Caki2 (cell line): ENCODE results near the gene RPUSD4. TPM values are rescaled to one million over a fixed set of nuclear protein-coding genes. Genes with fewer than 3 reads are reported as not detected.

Experiments used
- DNase-seq: peaks from one replicate; pipeline ENCODE4 v3.0.0-alpha.2; 2015; ENCODE audit warnings: low read depth
- in situ Hi-C: cut with HindIII; loops from 2 replicates; pipeline ENCODE4 v1.10.0; 2016; ENCODE audit warnings: low sequenced_read_pairs, low pct_unique_long_range_greater_than_20kb, mixed read lengths
- total RNA-seq: library from RNA; depleted of rRNA; stranded (reverse); fragments of >200 nt; shearing (Covaris generic); gene quantifications from 2 replicates; pipeline ENCODE4 v1.2.3, GENCODE V29; 2014; ENCODE audit warnings: low replicate concordance

RPUSD4 gene
- total RNA-seq, 1 experiment from 2014 or later = 9.2 TPM

DNA sequence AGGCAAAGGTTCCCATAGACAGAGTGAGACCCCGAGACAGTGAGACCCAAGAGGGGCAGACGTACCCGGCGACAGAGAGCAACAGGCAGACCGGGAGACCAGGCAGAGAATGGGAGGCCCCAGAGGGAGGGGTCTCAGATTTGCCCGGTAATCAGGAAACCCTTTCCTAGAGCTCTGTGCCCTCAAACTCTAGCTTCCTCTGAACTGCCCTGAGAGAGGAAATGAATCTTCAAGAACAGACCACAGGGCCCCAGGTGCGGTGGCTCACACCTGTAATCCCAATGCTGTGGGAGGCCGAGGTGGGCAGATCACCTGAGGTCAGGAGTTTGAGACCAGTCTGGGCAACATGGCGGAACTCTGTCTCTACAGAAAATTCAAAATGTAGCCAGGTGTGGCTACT is 47.7 kb downstream of the RPUSD4 start:
- in situ Hi-C loops = no loop called here
- no peak for DNase-seq

DNA sequence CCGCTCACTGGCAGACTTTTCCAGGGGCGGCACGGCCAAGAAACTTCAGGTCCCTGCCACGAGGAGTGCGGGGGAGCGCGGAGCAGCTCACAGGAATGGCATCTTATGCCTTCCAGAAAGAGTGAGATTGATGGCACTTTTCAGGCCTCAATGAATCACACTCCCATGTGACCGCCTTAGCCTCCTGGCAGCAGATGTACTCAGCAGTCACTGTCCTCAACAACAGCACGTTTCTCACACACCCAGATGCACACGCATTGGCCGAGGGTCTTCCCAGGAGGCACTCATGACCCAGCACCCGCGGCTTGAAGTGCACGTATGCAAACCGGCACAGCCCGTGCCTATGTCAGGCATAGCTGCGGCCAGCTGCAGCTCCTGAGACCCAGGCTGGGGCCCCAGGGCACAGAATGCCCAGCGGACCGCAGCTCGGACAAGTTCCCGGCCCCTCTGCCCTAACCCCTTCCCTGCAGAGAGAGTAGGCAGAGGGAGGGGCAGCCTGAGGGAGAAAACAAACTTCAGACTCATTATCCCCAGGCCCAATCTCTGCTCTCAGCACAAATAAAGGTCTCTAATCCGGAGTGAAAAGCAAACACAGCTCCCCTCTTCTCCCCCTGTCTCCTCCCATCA is 48.3 kb downstream of the RPUSD4 start:
- in situ Hi-C loops = no loop called here
- DNase-seq = peak; percentile 79

DNA sequence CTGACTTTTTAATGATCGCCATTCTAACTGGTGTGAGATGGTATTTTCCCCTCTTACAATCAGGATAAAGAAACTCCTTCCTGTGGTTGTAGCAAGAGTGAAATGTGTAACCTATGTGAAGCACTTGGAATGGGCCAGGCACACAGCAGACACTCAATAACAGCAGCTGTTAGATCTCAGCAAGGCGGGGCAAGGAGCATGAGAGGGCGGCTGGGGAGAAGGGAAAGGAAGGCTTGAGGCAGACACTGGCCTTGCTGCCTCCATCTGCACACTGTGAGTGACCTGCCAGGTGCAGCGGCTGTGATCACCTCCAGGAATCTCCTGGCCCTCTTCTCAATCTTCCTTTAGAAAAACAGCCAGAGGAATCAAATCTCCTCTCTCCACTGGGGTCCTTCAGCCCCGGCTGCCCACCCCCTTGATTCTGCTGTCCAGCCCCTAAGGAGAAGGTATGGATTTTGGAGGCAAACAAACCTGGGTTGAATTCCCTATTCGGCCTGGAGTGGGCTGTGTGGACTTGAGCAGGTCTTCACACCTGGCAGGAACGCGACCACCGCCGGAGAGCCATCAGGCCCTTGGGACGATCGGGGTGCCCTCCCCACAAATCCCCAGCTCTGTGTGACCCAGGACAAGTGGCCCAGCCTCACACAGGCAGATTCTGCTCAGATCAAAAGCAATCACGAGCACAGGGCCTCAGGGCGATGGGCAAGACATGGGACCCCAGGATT is 49.0 kb downstream of the RPUSD4 start:
- in situ Hi-C loops = no loop called here

DNA sequence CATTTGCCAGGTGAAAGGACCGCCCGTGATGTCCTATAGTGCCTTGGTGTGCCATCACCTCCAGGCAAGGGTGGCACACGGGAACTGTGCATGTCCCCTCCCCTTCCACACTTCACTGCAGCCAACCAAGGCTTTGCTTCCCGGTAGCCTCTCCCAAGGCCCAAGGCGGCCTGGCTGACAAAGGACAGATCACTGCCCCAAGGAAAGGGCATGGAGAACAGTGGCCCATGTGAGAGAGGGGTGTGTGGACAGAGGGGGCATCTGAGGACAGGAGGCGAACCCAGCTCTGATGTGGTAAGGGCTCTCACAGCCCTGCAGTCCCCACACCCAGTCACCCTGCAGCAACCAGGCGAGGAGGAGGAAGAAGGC is 50.4 kb downstream of the RPUSD4 start:
- in situ Hi-C loops = no loop called here
- no peak for DNase-seq

More for the DNA sequence above, 49.0 kb downstream of the RPUSD4 start:
- no peak for DNase-seq

DNA sequence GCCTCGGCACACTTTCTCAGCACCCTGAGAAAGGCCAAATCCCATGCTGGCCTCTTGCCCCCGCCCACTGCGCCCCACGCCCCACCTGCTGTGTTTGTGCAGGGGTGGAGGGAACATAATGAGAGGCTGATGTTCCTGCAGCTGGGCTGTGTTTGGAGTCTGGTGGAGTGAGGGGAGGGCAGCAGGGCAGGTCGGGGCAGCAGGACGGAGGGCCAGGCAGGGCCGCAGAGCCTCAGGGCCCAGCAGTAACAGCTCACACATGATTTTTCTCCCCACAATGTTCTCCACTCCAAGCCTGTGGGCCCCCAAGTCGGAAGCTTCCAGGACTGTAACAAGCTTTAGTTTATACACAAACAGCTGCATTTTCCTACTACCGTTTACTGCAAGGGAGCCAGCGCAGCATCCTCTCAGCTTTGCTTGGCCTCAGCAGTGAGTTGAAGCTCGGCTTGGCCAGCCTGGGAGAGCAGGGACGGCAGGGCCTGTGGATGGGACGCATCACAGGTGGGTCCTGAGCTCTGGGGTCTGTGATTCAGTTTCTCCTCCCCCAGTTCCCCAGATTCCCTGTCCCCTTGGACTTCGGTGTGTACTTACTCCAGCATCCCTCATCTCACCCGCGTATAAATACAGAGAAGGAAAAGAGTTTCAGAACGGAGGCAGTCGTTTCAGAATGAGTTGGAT is 51.0 kb downstream of the RPUSD4 start:
- in situ Hi-C loops = no loop called here
- no peak for DNase-seq

DNA sequence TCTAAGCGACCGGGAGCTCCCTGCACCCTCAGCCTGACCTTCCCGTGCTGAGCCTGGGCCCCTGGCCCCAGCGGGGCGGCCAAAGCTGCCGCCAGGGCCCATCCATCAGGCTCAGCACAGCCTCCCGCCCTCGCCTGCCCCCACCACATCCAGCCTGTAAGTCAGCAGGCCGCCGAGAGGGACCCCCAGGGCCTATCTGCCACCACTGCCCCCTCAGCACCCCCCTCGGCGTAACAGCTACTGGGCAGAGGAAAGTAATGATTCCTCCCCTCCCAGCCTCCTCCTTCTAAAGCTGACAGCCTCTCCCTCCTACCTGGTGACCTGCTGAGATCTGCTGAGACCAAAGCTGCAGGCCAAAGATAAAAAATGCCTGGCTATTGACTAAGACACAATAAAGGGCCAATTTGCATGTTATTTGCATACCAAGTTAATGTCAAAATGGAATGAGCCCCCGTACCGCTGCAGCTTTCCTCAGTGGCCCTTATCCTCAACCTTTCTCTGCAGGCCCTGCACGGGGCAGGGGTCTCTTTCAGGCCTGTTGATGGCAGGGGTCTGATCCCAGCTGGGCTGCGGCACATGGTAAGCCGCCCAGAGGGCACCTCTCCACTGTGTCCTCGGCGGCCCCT is 51.6 kb downstream of the RPUSD4 start:
- no peak for DNase-seq
- in situ Hi-C loops = no loop called here

DNA sequence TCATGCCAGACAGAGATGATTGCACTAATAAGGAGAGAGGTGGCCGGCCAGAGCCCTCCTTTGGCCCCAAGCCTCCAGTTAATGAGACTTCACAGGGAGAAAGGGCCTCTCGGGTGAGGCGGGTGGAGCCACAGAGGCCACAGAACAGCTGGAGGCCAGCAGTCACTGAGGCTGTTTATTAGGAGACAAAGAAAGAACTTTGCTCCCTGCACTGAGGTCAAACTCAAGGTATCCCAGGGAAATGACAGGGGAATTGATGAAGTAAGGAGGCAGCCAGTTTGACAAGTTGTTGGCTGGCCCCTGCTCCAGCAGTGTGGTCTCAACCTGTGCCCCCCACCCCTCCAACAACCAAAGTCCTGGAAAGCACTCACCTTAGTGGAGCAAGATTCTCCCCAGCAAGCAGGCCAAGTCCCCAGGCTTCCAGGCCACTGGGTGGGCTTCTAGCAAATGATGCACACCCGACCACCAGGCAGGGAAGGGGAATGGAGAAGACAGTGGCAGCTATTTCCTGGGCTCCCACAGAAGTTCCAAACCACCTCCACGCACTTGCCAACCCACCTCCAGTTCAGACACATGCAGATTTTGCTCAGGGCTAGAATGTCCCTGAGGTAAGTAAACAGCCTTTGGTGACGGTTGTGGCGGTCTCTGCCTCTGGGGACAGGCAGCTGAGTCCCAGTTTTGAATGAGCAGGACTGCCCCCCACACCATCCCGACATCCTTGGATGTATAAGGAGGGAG is 53.2 kb downstream of the RPUSD4 start:
- DNase-seq = no peak
- in situ Hi-C loops = no loop called here

DNA sequence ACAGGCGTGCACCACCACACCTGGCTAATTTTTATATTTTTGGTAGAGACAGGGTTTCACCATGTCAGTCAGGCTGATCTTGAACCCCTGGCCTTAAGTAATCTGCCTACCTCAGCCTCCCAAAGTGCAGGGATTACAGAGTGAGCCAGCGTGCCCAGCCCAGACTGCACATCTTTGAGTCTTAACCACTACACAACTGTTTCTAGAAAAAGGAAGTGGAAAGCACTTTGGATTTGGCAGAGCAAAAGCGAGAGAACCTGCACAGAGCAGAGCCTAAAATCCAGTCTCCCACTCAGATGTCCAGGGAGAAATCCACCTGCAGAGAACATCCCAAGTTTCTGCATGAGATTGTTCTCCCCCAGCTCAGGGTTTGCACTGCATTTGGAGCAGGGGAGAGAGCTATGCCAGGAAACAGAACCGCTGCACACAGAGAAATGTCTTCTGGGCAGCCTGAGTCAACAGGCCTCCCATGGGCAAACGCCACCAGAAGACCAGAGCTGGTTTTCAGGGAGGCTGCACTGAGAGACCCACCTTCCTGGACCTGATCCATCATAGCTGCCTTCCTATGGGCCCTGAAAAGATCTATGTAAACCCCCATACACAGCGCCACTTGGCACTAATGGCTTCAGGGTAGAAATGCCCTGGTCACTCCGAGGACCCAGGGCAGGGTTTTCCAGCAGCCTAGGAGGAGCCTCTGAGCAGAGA is 54.0 kb downstream of the RPUSD4 start:
- DNase-seq = no peak
- in situ Hi-C loops = no loop called here

DNA sequence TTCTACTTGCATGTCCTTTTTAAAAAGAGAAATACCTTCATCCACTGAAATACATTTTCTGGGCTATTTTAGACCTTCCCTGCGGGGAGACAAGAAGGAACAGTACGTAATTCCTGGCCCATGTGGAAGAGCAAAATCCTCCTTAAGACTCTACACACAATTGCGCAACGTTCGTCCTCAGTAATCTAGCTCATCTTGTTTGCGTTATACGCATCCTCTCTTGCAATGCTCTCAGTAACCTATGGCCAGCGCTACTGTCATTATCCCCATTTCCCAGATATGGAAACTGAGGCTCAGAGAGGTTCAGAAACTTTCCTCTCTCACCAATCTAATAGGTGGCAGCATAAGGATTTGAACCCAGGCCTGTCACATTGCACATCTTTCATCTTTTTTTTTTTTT is 54.6 kb downstream of the RPUSD4 start:
- in situ Hi-C loops = no loop called here
- DNase-seq = no peak

DNA sequence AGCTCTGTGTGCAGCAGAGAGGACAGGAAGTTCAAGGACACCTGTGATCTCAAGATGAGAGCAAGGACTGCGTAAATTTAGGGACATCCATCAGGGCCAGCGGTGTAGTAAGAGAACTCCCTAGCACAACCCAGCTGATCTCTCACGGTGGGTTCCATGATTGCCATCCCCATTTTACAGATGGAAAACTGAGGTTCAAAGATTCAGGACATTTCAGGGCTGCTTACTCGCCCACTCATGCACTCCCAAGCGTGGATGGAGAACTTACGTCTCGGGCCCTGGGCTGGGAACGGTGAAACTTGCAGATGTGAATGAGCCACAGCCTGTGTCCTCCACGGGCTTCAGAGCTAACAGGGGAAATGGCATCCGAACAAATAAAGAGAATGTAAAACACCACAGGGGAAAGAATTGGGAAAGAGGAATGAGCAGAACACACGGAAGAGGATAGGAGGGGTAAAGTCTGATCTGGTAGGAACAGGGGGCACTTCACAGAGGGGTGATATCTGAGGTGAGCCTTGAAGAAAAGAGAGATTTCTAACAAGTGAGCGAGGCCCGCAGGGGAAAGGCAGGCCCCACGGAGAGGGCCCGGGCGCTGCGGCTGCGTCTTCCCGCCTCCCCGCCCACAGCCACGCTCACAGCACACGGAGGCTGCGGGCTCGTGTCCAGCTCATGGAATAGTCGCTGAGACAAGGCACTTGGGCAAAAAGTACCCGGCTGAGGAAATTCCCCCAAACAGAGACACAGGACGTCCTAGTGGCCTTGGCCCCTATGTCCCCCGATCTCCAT is 55.9 kb downstream of the RPUSD4 start:
- in situ Hi-C loops = no loop called here
- DNase-seq = no peak

DNA sequence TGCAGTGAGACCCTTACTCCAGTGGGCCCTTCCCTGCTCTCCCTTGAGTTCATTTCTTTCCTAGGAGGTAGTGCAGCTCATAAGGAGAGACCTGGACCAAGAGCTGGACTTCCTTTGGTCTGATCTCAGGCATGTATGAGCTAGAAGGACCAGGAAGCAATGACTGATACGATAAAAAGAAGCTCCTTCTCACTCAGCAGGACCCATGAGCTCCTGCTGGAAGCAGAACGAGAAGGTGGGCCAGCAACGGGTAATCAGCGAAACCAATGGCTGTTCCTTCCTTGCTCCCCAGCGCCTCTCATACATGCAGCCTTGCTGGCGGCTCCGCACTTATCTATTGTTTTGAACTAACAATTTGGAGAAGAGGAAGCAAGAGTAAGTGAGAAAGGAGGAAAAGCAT is 56.8 kb downstream of the RPUSD4 start:
- in situ Hi-C loops = no loop called here
- no peak for DNase-seq

DNA sequence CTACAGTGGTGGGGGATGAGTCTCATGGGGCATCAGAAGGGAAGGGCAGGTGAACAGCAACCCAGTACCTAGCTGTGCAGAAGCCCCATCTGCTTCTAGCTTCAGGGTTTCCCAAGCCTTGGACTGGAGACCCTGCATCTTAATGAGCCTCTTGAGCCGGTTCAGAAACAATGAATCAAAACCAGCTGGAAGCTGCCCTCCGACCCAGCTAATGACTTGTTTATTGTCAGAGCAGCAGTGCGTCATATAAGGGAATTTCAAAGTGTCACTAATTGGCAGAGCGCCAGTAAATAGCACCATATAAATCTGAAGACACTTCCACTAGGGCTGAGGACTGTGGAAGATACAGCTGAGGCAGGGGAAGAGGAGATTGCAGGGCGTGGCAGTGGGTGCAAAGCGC is 57.5 kb downstream of the RPUSD4 start:
- DNase-seq = peak; percentile 61
- in situ Hi-C loops = no loop called here

DNA sequence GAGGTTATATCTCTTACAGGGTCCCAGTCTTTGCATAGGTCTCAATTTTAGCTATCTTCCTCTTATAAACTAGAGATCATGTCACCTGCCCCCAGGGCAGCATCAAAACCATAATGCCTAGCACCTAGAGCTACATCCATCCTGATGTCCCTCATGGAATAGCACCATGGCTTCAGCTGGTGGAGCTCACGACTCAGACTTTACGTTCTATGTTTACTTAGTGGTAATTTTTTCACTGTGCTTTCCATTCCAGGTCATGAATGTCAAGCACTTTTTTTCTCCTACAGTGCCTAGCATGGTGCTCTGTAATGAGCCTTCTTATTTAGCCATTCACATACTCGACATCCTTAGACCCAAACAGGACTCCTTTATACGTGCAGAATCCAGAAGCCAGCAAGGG is 58.4 kb downstream of the RPUSD4 start:
- in situ Hi-C loops = no loop called here
- no peak for DNase-seq

DNA sequence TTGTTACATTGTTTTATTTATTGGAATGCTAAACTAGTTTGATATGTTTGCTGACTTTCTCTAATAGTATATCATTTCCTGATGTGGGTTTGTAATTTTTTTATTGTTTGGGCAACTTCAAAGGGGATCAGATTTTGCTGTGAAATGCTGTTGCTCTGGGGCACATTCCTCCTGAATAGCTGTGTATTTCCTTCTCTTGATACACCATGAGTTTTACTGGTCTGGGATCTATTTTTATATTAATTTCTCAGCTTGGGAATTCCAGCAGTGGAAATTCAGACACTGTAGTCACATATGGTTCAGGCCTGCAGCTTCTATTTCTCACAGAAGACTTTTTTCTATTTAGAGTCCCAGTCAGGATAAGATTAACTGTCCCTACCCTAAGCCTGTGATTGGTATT is 58.9 kb downstream of the RPUSD4 start:
- no peak for DNase-seq
- in situ Hi-C loops = no loop called here

DNA sequence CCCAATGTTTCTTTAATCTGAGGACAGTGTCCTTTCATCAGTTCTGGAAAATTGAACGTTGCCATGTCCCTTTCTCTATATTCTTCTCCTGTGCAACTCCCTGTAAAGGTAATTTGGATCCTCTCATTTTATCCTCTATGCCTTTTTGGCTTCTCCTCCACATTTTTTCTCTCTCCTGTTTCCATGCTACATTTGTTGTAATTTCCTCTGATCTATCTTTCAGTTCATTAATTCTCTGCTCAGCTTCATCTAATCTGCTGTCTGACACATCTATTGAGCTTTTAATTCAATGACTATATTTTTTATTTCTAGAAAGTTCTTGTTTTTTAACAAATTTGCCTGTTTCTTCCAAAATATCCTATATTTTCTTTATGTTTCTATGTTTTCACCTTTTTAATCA is 59.3 kb downstream of the RPUSD4 start:
- no peak for DNase-seq
- in situ Hi-C loops = no loop called here
